GM03348 (cell line): ENCODE results near the gene IFI27.
"Not testable (repeated sequence)": the region's sequence is repeated elsewhere in the genome, so short reads cannot be mapped to it uniquely, and the experiment has no call there.

Experiments
- DNase-seq: peaks from one replicate; pipeline ENCODE4 v3.0.0; 2012; ENCODE audit warnings: low spot score

Gene IFI27

DNA sequence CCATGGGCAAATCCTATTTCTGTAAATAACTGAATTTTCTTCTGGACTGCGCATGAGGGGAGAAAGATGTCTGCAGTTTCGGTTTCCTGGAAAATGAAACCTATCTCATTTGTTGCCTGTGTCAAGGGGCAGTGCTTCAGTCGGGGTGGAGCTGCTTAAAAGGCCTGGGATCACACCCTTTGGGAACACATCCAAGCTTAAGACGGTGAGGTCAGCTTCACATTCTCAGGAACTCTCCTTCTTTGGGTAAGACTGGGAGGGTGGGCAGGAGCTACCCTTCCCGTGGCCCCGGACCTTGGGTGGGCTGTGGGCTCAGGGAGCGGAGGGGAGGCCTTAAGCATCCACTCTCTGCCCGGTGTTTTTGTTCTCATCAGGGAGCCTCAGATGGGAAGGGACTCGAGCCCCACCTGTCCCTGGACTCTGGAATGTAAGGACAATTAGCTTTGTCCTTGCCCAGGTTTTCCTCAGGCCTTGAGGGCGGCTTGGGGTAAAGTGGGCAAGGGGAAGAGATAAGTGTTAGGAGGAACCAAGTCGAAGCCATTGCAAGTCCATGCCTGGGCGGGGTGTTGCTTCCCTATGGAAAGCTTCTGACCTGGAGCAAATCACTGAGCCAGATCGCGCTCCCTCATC, at the start of gene IFI27:
TSS of gene IFI27 (plus strand) at position 185 of the 630 bp plus-strand sequence.
- no peak for DNase-seq

- peak; percentile 43 for DNase-seq
These were observed 48.1 kb upstream of the IFI27 start for GRCh38 chr14:94062344-94062940.

GRCh38 chr14:94066089-94066676, 44.4 kb upstream of the IFI27 start:
- no peak for DNase-seq

- DNase-seq = not testable (repeated sequence)
These were observed 38.5 kb upstream of the IFI27 start for GRCh38 chr14:94072076-94072475.

DNA sequence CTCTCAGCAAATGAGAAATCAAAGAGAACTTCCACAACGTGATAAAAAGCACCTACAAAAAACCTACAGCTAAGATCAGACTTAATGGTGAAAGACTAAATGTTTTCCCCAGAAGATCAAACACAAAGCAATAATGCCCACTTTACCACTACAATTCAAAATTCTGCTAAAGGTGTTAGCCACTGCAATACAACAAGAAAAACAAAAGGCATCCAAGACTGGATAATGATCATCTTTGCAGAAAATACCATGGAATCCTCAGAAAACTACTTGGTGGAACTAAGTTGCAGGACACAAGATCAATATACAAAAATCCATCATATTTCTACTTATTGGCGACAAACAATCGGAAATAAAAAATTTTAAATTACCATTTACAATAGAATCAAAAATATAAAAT, 36.0 kb upstream of the IFI27 start:
- no peak for DNase-seq

GRCh38 chr14:94075008-94075407, 35.5 kb upstream of the IFI27 start:
- no peak for DNase-seq

GRCh38 chr14:94077111-94077821, 33.3 kb upstream of the IFI27 start:
- no peak for DNase-seq

DNA sequence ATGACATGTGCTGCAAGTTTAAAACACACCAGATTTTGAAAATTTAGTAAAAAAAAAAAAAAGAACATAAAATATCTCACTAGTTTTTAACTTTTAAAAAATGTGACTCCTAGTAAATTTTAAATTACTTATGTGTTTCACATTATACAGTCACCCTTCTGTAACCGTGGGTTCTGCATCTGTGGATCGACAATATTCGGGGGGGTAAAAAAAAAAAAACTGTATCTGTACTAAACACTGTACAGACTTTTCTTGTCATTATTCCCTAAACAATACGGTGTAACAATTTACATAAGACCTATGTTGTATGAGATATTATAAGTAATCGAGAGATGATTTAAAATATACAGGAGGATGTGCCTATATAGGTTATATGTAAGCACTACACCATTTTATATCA, 32.7 kb upstream of the IFI27 start:
- DNase-seq = no peak

GRCh38 chr14:94079891-94080620, 30.5 kb upstream of the IFI27 start:
- DNase-seq = no peak

DNA sequence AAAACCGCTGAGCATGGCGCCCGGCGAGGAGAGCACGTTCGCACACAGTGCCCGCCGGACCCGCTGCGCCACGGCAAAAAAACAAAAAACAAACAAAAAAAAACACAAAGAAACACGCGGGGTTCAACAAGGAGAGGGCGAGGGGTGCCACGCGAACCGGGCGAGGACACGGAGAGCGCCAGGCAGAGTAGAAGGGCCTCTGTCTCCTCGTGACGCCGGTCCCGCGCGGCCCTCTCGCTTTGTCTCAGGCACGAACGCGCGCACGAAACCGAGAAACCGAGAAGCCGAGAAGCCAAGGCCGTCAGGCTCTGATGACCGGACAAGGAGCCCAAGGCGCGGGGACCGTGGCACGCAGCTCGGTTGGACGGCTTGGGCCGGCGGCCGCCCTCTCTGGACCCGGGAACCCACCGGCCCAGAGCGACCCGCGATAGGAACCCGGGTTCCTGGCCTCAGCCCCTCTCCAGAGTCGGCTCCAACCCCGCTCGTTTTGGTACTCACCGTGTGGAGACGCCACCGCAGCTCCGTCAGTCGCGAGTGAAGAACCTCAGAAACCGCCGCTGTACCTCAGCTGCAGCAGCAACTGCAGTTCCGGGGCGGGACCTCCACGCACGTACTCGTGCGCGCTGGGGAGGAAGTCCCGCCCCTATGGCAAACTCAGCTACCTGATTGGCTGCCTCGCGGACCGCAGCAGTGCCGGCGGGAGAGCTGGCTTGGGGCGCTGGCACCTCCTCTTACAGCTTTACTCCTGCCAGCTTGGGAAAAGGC, 29.7 kb upstream of the IFI27 start, which contains the start of the genes DDX24 and IFI27L1:
TSS of gene DDX24 (minus strand) at position 582 of the 765 bp plus-strand sequence. CDS start 1,460 bp downstream, outside the sequence.
TSS of gene IFI27L1 (plus strand) at position 690 of the 765 bp plus-strand sequence. CDS start 15,628 bp downstream, outside the sequence.
- peak; percentile 99 for DNase-seq

- DNase-seq = no peak
These were observed 29.1 kb upstream of the IFI27 start for GRCh38 chr14:94081386-94081820.

GRCh38 chr14:94087891-94088290, 22.6 kb upstream of the IFI27 start:
- DNase-seq = no peak

DNA sequence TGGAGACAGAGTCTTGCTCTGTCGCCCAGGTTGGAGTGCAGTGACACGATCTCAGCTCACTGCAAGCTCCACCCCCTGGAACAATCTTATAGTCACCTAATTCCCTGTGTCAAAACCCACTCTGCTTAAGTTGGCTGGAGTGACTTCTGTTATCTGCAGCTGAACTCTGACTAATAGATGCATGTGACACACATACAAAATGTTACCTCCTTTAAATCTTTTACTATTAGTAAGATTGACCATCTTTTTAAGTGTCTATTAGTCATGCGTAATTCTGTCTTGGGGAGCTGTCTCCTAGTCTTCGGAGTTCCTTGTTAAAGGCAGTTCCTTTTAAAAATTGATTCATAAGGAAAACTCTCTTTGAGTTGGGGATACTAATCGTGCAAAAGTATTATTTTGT, 22.0 kb upstream of the IFI27 start:
- no peak for DNase-seq

GRCh38 chr14:94089479-94089878, 21.1 kb upstream of the IFI27 start:
- DNase-seq = no peak

DNA sequence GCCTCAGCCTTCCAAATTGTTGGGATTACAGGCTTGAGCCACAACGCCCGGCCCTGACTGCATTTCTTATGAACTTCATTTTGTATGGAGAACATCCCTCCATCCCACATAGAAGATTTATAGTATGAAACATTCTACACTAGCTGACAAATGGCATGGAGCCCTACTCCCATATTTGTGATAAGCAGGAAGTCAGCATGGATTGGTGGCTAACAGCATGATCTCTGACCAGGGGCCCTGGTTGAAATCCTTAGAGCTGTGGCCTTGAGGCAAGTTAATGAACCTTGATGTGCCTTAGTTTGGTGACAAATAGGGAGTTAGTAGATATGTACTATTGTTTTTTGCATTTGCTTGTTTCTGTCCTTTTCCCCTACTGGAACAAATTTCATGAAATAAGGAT, 17.1 kb upstream of the IFI27 start:
- DNase-seq = no peak

DNA sequence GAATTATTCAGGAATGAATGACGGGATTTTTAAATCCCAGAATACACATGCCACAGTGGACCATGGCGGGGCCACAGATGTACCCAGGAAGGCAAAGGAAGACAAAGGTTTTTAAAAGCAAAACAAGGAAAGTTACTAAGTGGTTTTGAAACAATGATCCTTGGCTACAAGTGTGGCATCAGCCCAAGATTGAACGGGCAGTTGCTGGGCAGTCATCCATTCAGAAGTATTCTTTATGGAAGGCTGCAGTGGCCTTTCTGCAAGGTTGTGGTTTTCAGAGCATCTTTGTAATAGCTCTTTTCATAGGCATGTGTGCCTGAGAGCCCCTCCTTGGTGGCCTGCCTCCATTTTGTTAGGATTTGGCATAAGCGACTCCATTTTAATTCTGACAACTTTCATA, 13.4 kb upstream of the IFI27 start:
- no peak for DNase-seq

- DNase-seq = peak; percentile 64
These were observed 12.1 kb upstream of the IFI27 start for GRCh38 chr14:94098326-94098992.

DNA sequence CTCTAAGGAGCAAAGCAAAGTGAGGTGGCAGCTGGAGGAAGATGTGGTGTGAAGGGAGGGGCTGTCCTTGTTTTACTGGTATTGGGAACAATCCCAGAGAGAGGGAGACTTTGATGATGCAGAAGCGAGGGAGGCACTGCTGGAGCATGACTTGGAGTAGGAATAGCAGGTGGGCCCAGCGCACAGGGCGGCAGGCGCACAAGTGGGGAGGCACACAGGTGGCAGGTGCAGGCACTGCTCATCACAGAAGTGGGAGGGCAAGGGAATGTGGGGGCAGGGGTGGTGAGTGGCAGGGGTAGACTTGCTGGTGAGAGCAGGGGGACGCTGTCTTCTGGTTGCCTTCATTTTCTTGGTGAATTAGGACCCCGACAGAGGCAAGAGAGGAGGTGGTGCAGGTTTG, 11.5 kb upstream of the IFI27 start:
- DNase-seq = no peak

- DNase-seq = peak; percentile 89
These were observed 9.7 kb upstream of the IFI27 start for GRCh38 chr14:94100847-94101246.

- no peak for DNase-seq
These were observed 8.8 kb upstream of the IFI27 start for GRCh38 chr14:94101748-94102147.
